H9 (cell line): ENCODE results near the gene CCT2. TPM values are rescaled to one million over a fixed set of nuclear protein-coding genes. Genes with fewer than 3 reads are reported as not detected.

Experiments
- DNase-seq: peaks from one replicate; pipeline ENCODE4 v3.0.0-alpha.2; 2017
- H2AFZ ChIP-seq: one replicate; pipeline ENCODE4 v1.6.1; 2013; ENCODE audit warnings: mild to moderate bottlenecking, low read length, control low read depth, moderate library complexity
- H2AK5ac ChIP-seq: 2 replicates; pipeline ENCODE4 v1.6.1; 2013; ENCODE audit warnings: low read length, control low read depth, mixed read lengths; ENCODE audit not compliant: insufficient read length
- H2BK120ac ChIP-seq: one replicate; pipeline ENCODE4 v1.6.1; 2013; ENCODE audit warnings: low read depth, mild to moderate bottlenecking, low read length, control low read depth, inconsistent platforms; ENCODE audit not compliant: poor library complexity, severe bottlenecking
- H2BK12ac ChIP-seq: 2 replicates; pipeline ENCODE4 v1.6.1; 2013; ENCODE audit warnings: low read length, control low read depth, mixed read lengths, low read depth; ENCODE audit not compliant: insufficient read length
- H2BK15ac ChIP-seq: 2 replicates; pipeline ENCODE4 v1.6.1; 2013; ENCODE audit warnings: low read depth, low read length, control low read depth
- H2BK20ac ChIP-seq: one replicate; pipeline ENCODE4 v1.6.1; 2013; ENCODE audit warnings: low read depth, mild to moderate bottlenecking, low read length, control low read depth, inconsistent platforms; ENCODE audit not compliant: poor library complexity, severe bottlenecking
- H2BK5ac ChIP-seq: 2 replicates; pipeline ENCODE4 v1.6.1; 2013; ENCODE audit warnings: low read length, control low read depth, mixed read lengths; ENCODE audit not compliant: insufficient read length
- H3K14ac ChIP-seq: 2 replicates; pipeline ENCODE4 v1.6.1; 2013; ENCODE audit warnings: low read length, control low read depth; ENCODE audit not compliant: insufficient read depth
- H3K18ac ChIP-seq: 2 replicates; pipeline ENCODE4 v1.6.1; 2013; ENCODE audit warnings: low read depth, mild to moderate bottlenecking, mixed read lengths, low read length, control low read depth; ENCODE audit not compliant: insufficient read length
- H3K23ac ChIP-seq: 2 replicates; pipeline ENCODE4 v1.6.1; 2013; ENCODE audit warnings: low read length, control low read depth, mixed read lengths, low read depth; ENCODE audit not compliant: insufficient read length
- H3K23me2 ChIP-seq: 2 replicates; pipeline ENCODE4 v1.6.1; 2013; ENCODE audit warnings: low read depth, mild to moderate bottlenecking, mixed read lengths, low read length, control low read depth; ENCODE audit not compliant: insufficient read length, poor library complexity, severe bottlenecking
- H3K27ac ChIP-seq: 2 replicates; pipeline ENCODE4 v1.5.1; 2013; ENCODE audit warnings: low read length, control low read depth, mixed read lengths, low read depth; ENCODE audit not compliant: insufficient read length
- H3K27me3 ChIP-seq: 2 replicates; pipeline ENCODE4 v1.6.1; 2013; ENCODE audit warnings: low read length, control low read depth, inconsistent platforms; ENCODE audit not compliant: insufficient read depth
- H3K4ac ChIP-seq: 2 replicates; pipeline ENCODE4 v1.6.1; 2013; ENCODE audit warnings: low read depth, mild to moderate bottlenecking, control low read depth, inconsistent platforms, low read length, moderate library complexity
- H3K4me1 ChIP-seq: 2 replicates; pipeline ENCODE4 v1.6.1; 2013; ENCODE audit warnings: low read length, control low read depth, inconsistent platforms; ENCODE audit not compliant: insufficient read depth
- H3K4me2 ChIP-seq: 2 replicates; pipeline ENCODE4 v1.6.1; 2013; ENCODE audit warnings: low read length, control low read depth, mixed read lengths; ENCODE audit not compliant: insufficient read length, insufficient read depth
- H3K56ac ChIP-seq: 2 replicates; pipeline ENCODE4 v1.6.1; 2013; ENCODE audit warnings: low read depth, mild to moderate bottlenecking, mixed read lengths, low read length, control low read depth; ENCODE audit not compliant: insufficient read length
- H3K79me1 ChIP-seq: 2 replicates; pipeline ENCODE4 v1.6.1; 2013; ENCODE audit warnings: low read depth, mild to moderate bottlenecking, moderate library complexity, low read length, control low read depth, inconsistent platforms; ENCODE audit not compliant: insufficient read depth, poor library complexity, severe bottlenecking
- H3K79me2 ChIP-seq: 2 replicates; pipeline ENCODE4 v1.6.1; 2013; ENCODE audit warnings: low read length, control low read depth, inconsistent platforms; ENCODE audit not compliant: insufficient read depth
- H3K9ac ChIP-seq: 2 replicates; pipeline ENCODE4 v1.6.1; 2013; ENCODE audit warnings: low read length, control low read depth, mixed read lengths; ENCODE audit not compliant: insufficient read length; ENCODE audit errors: extremely low read depth
- H3K9me3 ChIP-seq: one replicate; pipeline ENCODE4 v1.6.1; 2013; ENCODE audit warnings: low read depth, low read length, inconsistent platforms; ENCODE audit not compliant: control insufficient read depth
- H3T11ph ChIP-seq: one replicate; pipeline ENCODE4 v1.6.1; 2013; ENCODE audit warnings: mild to moderate bottlenecking, low read length, control low read depth, inconsistent platforms
- H4K20me1 ChIP-seq: one replicate; pipeline ENCODE4 v1.6.1; 2013; ENCODE audit not compliant: control insufficient read depth, insufficient read length, insufficient read depth
- H4K5ac ChIP-seq: 2 replicates; pipeline ENCODE4 v1.6.1; 2013; ENCODE audit warnings: low read depth, mild to moderate bottlenecking, mixed read lengths, low read length, control low read depth; ENCODE audit not compliant: insufficient read length
- H4K8ac ChIP-seq: replicated peaks from 2 replicates; pipeline ENCODE4 v1.6.1; 2013; ENCODE audit warnings: low read length, control low read depth, mixed read lengths, low read depth; ENCODE audit not compliant: insufficient read length
- H4K91ac ChIP-seq: 2 replicates; pipeline ENCODE4 v1.6.1; 2013; ENCODE audit warnings: low read depth, mild to moderate bottlenecking, moderate library complexity, mixed read lengths, low read length, control low read depth; ENCODE audit not compliant: insufficient read length
- H3K27ac Mint-ChIP-seq, 3 experiments: 2 replicates in 2 of 3; 3 replicates in 1 of 3; pipeline ENCODE4 v1.8.0; 2020 to 2021; ENCODE audit warnings: mixed read lengths in 3 of 3, mild to moderate bottlenecking in 1 of 3, moderate library complexity in 1 of 3
- H3K27me3 Mint-ChIP-seq: 2 replicates; pipeline ENCODE4 v1.8.0; 2021; ENCODE audit warnings: low read depth, mild to moderate bottlenecking, moderate library complexity, mixed read lengths
- H3K36me3 Mint-ChIP-seq, 3 experiments: 2 replicates in 2 of 3; 3 replicates in 1 of 3; pipeline ENCODE4 v1.8.0; 2020 to 2021; ENCODE audit warnings: low read depth in 3 of 3, mixed read lengths in 3 of 3; ENCODE audit not compliant: insufficient read depth in 1 of 3
- H3K4me1 Mint-ChIP-seq, 2 experiments: 2 replicates each; pipeline ENCODE4 v1.8.0; 2020; ENCODE audit warnings: mixed read lengths in 2 of 2
- H3K4me3 Mint-ChIP-seq, 2 experiments: 2 replicates in 1 of 2; 3 replicates in 1 of 2; pipeline ENCODE4 v1.8.0; 2020 to 2021; ENCODE audit warnings: mild to moderate bottlenecking in 2 of 2, mixed read lengths in 2 of 2, moderate library complexity in 1 of 2
- H3K9me3 Mint-ChIP-seq, 2 experiments: 2 replicates in 1 of 2; 3 replicates in 1 of 2; pipeline ENCODE4 v1.8.0; 2020; ENCODE audit warnings: mild to moderate bottlenecking in 2 of 2, mixed read lengths in 2 of 2, moderate library complexity in 1 of 2
- CTCF ChIP-seq: fragments of 200-600 bp; sonication (generic); conservative IDR thresholded peaks from 3 replicates; pipeline ENCODE4 v1.8.0; 2021; ENCODE audit warnings: antibody characterized with exemption, mild to moderate bottlenecking
- WGBS: extraction: QIAGEN DNeasy Blood & Tissue Kit; methylation state at CpG from one replicate; pipeline ENCODE4 v1.1.7; 2013; ENCODE audit warnings: missing lambda C conversion rate, low lambda C conversion rate, mixed read lengths; ENCODE audit not compliant: insufficient read length; ENCODE audit errors: extremely low coverage; 5-methylcytosine and 5-hydroxymethylcytosine counted together
- total RNA-seq: library from RNA; stranded (reverse); gene quantifications from 2 replicates; pipeline ENCODE4 v1.2.1, GENCODE V29; 2021

Gene CCT2
- total RNA-seq, 1 experiment from 2014 or later = 405 TPM

GRCh38 chr12:69595689-69596088, 10.4 kb downstream of the CCT2 start:
- no peaks in the 10 kb centered on the region; the same call in 1 of the 2 replicates for H3K27me3 Mint-ChIP-seq
- Histone ChIP-seq H2BK5ac (no peak overlapping the region), H3K18ac (no peak overlapping the region), H3T11ph (no peak overlapping the region), H3K27ac (no peak overlapping the region), H3K56ac (no peak overlapping the region), H3K14ac (no peak overlapping the region), H3K4ac (no peak overlapping the region), H2BK15ac (no peak overlapping the region), H4K8ac (no peak overlapping the region), H2AFZ (no peak overlapping the region), H3K4me2 (no peak overlapping the region), H4K5ac (no peak overlapping the region), H3K9me3 (no peaks in the 10 kb centered on the region), H3K23ac (no peak overlapping the region), H3K4me1 (no peaks in the 10 kb centered on the region), H3K79me2 (no peaks in the 10 kb centered on the region), H4K91ac (no peak overlapping the region), H3K23me2 (no peaks in the 10 kb centered on the region), H2AK5ac (no peak overlapping the region), H2BK12ac (no peak overlapping the region), H4K20me1 (no peaks in the 10 kb centered on the region), H3K27me3 (no peaks in the 10 kb centered on the region), H3K79me1 (no peaks in the 10 kb centered on the region), H2BK20ac (no peak overlapping the region), H2BK120ac (no peak overlapping the region), H3K9ac (no peak overlapping the region)
- H3K4me3 Mint-ChIP-seq = no peak overlapping the region
- TF ChIP-seq CTCF = no peak
- H3K9me3 Mint-ChIP-seq = no peaks in the 10 kb centered on the region
- DNase-seq = no peak
- H3K4me1 Mint-ChIP-seq = no peaks in the 10 kb centered on the region
- H3K27ac Mint-ChIP-seq = no peak overlapping the region
- no CpG with 5 or more reads among the region's 2 CpGs for WGBS
- peaks cover 61 to 92% (median 89%) of the 10 kb centered on the region in 3 experiments; a peak in 6 of 7 replicates for H3K36me3 Mint-ChIP-seq
